A549 (cell line): Measurements from ENCODE around the gene PIF1.

Experiments
- CBX8 ChIP-seq: fragments of 200-600 bp; sonication (generic); IDR thresholded peaks from 2 replicates; pipeline ENCODE4 v1.6.1; 2016
- CEBPB ChIP-seq, 2 experiments: fragments of >200 bp in 1 of 2; sonication (Bioruptor Twin) in 1 of 2; formaldehyde crosslinking in 1 of 2; IDR thresholded peaks; 2 replicates each; pipeline ENCODE4 v1.6.1; 2012 to 2016
- ESRRA ChIP-seq: fragments of 150-350 bp; IDR thresholded peaks from 2 replicates; pipeline ENCODE4 v1.6.1; 2014; ENCODE audit warnings: mild to moderate bottlenecking, low read length, borderline replicate concordance
- NFE2L2 ChIP-seq: fragments of 150-350 bp; conservative IDR thresholded peaks from 2 replicates; pipeline ENCODE4 v1.6.1; 2014; ENCODE audit warnings: low read length
- POLR2A ChIP-seq: IDR thresholded peaks from 2 replicates; pipeline ENCODE4 v1.6.1; 2012; ENCODE audit warnings: mild to moderate bottlenecking, low read length
- TP53 ChIP-seq: fragments of 250-450 bp; sonication (Bioruptor Pico); IDR thresholded peaks from 2 replicates; pipeline ENCODE4 v1.5.0; 2021; ENCODE audit warnings: mild to moderate bottlenecking, moderate library complexity
- TF ChIP-seq, protein P1 (sequence below): fragments of 200-600 bp; sonication (generic); IDR thresholded peaks from 2 replicates; pipeline ENCODE4 v1.6.1; 2016; ENCODE audit warnings: antibody characterized with exemption, mild to moderate bottlenecking, moderate library complexity
- TF ChIP-seq, protein P2 (sequence below): IDR thresholded peaks from 2 replicates; pipeline ENCODE4 v1.6.1; 2012; ENCODE audit warnings: low read depth, borderline replicate concordance

DNA sequence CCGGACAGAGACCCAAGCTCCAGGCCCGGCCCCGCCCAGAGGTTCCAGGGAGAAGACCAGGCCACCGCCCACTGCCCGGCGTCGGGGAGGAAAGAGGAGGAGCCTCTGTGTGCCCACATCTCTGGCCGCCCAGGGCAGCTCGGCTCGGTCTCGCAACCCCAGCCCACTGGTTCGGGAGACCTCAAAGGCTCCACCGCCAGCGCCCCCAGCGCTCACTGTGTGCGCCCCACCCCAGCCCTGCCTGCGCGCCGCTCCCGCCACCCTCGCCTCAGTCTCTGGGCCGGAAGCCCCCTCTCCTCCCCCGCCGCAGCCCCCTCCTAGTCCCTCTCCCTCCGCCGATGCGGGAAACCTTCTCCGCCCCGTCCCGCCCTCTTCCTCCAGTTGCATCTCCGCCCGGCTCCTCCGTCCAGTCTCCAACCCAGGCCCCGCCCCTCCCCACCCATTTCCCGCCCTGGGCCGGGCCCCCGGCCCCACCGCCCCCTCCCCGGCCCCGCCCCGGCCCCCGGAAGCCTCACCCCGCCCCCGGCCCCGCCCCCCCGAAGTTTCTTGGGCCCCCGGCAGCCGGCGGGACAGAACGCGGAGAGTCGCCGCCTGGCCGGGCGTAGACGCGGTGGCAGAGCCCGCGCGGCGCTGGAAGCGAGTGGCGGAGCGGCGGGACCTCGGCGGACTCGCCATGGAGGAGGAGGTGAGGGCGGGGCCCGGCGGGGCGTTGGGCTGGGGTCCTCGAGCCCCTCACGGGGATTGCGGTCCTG, 16.1 kb upstream of the PIF1 start, which contains the start of gene PLEKHO2:
- TF ChIP-seq ESRRA (no peak), NFE2L2 (no peak), CBX8 (no peak), POLR2A (peak; percentile 76), CEBPB (IDR thresholded peaks at IDR 0.05) (no peak), TP53 (no peak)
- TF ChIP-seq, protein P1, sequence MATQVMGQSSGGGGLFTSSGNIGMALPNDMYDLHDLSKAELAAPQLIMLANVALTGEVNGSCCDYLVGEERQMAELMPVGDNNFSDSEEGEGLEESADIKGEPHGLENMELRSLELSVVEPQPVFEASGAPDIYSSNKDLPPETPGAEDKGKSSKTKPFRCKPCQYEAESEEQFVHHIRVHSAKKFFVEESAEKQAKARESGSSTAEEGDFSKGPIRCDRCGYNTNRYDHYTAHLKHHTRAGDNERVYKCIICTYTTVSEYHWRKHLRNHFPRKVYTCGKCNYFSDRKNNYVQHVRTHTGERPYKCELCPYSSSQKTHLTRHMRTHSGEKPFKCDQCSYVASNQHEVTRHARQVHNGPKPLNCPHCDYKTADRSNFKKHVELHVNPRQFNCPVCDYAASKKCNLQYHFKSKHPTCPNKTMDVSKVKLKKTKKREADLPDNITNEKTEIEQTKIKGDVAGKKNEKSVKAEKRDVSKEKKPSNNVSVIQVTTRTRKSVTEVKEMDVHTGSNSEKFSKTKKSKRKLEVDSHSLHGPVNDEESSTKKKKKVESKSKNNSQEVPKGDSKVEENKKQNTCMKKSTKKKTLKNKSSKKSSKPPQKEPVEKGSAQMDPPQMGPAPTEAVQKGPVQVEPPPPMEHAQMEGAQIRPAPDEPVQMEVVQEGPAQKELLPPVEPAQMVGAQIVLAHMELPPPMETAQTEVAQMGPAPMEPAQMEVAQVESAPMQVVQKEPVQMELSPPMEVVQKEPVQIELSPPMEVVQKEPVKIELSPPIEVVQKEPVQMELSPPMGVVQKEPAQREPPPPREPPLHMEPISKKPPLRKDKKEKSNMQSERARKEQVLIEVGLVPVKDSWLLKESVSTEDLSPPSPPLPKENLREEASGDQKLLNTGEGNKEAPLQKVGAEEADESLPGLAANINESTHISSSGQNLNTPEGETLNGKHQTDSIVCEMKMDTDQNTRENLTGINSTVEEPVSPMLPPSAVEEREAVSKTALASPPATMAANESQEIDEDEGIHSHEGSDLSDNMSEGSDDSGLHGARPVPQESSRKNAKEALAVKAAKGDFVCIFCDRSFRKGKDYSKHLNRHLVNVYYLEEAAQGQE: no peak
- TF ChIP-seq, protein P2, sequence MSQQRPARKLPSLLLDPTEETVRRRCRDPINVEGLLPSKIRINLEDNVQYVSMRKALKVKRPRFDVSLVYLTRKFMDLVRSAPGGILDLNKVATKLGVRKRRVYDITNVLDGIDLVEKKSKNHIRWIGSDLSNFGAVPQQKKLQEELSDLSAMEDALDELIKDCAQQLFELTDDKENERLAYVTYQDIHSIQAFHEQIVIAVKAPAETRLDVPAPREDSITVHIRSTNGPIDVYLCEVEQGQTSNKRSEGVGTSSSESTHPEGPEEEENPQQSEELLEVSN: no peak
